SK-N-DZ (cell line): ENCODE measurements around the gene GADD45G.

Experiments
- DNase-seq: peaks from one replicate; pipeline ENCODE4 v3.0.0-alpha.2; 2015; ENCODE audit warnings: low spot score

Gene GADD45G

DNA sequence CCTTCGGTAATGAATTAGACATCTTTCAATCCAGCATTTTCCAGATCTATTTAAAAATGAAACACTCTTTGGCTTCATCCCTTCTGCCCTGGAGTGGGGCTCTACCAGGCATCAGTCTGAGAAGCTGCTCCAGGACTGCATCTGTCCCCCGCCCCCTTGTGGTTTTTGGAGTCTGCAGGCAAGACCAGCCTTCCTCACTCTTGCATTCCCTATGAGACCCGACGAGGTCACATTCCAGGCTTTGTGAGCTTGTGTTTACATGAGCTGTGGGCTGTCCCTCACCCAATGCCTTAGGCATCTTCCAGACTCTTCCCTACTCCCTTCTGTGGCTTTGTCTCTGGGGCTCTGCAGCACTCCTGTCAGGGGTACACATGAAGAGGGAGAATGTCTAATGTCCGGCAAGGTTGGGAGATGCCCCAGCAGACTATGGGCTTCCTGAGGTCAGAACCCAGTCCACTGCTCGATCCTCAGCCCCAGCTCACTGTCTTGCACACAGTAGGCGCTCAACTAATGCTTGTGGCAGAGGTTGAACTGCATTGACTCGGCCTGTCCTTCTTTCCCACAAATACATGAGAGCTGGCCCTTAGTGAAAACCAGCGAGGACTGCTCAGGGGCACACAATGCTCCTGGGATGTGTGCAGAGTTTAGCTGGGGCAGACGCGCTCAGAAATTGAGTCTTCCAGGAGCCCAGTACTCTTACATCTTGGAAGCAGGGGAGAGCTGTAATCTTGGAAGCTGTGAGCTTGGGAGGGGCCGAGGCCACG is 11.7 kb upstream of the GADD45G start:
- DNase-seq: no peak

DNA sequence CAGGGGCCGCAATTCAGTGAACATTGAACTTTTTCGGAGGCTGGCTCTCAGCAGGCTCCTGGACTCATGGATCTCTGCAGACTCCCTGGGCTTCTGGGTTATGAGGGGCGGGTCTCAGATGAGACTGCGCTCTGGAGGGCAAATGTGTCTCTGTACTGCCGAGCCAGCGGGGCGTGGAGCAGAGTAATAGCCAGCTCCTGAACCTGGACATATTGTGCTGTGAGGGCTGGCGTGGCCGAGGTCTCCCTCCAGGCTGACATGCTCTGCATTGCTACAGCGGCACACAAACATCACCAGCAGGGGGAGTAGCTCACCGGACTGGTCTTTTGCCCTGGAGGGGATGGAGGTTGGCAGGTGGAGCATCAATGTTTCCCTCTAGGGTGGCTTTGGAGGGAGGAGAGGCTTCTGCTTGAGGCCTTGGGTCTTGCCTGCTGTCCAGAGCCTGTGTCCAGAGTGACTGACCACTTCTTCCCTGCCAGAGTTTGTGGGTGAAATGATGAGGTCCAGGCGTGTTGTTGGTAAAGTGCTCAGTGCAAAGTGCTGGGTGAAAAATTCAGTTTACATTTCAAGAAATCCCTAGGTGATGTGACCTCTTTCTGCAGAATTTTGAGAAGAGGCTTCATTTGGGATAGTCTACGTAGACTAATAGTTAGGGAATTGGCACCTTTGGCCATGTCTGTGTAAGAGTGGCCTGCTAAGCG is 10.9 kb upstream of the GADD45G start:
- peak; percentile 50 for DNase-seq

DNA sequence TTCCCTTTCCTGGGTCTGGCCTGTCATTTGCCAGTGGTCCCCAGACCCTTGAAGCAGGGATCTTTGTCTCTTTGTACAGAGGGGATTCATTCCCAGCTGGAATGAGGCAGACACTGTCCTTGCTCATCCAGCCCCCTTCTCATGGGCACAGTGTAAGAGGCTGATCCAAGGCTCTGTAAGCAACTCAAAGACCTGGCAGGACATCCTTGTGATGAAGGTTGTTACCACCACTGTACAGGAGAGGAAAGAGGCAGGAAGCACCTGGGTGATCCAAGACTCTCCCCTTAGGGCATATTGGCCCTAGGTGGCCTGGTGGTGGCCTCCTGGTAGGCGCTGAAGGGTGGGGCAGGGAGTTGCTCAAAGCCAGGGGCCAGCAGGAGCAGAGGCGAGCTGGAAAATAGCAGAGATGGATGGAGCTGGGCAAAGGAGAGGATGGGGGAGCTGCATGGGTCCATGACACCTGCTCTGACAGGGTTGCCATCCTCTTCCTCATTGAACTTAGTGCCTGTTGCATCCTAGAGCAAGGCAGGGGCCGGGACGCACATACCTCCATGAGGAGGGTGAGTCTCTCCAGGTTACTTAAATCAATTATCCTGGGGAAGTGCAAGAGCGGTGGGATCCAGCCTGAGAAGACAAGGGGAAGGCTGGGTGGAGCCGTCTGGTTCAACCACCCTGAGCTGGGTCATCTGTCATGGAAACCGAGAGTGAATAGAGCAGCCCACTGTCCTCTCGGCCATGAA is 9.8 kb upstream of the GADD45G start:
- no peak for DNase-seq

DNA sequence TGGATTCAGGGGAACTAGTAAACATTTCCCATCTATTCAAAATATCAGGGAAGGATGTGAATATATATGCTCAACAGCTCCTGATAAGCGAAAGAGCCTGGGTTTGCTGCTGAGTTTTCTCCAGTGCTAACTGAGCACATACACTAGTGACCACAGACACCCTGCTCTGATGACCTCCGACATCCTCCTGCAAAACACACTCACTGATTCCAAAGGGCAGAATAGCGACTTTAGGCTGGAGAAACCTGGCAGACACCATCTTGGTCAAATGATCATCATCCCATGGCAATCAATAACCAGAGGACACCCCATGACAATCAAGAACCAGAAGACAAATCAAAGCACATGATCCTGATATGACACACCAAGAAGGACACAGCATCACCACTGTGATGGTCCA is 9.2 kb upstream of the GADD45G start:
- no peak for DNase-seq

DNA sequence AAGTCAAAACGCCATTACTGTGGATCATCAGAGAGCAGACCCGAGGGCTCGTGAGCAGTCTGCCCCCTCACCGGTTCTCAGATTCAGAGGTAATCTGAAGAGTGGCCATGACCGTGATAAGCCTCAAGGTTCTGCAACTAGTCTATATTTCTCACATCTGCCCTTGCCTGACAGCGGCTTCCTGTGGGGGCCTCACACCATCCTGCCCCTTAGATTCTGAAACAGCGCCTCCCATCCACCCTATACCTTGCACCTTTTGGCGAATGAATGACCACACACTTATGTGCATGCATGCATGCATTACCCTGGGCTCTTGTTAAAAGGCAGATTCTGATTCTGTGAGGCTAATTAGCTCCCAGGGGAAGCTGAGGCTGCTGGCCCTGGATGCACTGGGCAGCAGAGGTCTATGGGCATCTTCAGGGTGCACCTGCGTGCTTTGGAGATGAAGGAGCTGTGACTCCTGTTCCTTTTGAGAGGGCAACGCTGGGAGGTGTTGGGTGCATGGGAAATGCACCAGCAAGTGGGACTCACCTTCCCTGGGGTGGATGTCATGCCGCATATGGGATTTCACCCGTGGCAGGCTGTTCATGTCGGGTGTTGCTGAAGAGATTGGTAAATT is 7.8 kb upstream of the GADD45G start:
- no peak for DNase-seq

DNA sequence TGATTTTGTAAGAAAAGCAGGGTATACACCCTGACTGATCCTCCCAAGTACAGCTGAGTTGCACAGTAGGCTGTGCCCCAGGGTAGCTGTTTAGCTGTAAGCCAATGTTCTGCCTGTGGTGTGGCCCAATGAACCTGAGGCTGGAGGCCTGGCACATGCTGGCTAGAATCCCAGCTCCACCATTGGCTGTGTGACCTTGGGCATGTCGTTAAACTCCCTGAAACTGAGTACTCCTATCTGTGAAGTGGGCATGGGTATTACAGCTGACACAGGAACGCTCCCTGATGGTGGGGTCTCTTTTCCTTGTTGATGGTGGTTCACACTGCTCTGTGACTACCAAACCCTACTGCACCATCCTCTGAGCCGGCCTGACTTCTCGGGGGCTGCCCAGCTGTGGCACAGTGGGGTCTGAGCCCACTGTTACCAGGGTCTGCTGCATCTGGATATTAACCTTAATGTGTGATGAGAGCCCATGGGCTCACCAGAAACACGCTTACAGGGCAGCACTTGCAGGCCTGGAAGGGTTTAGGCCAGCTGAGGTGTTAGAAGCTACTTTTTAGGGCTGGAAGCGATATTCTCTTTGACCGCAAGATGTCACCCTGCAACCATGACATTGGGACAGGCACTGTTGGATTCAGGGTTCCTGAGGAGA is 7.0 kb upstream of the GADD45G start:
- peak; percentile 57 for DNase-seq

DNA sequence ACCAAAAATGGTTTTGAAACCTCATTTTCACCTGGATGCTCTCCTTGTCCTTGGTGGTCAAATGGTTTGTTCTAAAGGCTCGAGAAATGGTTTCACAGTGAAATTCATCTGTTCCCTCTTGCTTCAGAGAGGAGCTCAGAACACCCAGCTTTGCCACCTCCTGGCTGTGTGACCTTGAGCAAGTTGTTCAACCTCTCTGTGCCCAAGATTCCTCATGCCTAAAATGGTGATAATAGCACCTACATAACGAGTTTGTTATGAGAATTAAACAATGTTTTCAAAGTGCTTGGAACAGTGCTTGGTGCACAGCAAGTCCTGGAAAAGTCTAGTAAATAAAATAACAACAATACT is 6.5 kb upstream of the GADD45G start:
- DNase-seq: no peak

DNA sequence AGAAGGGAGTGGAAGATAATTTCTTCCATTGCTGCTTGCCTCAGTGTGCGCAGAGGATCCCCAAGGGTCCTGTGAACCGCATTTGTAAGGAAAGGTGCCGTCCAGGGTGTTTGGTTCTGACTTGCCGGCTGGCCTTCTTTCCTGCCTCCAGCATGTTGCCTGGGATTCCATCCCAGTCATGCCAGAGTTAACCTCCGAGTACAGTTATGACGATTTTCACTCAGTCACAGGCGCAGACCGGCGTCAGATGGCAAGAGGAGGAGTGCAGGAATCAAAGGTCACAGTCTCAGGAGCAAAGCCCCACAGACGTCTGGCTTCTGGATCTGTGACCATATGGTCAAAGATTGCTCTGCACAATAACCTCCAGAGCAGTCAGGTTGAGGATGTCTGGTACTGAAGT is 5.9 kb upstream of the GADD45G start:
- DNase-seq: no peak

DNA sequence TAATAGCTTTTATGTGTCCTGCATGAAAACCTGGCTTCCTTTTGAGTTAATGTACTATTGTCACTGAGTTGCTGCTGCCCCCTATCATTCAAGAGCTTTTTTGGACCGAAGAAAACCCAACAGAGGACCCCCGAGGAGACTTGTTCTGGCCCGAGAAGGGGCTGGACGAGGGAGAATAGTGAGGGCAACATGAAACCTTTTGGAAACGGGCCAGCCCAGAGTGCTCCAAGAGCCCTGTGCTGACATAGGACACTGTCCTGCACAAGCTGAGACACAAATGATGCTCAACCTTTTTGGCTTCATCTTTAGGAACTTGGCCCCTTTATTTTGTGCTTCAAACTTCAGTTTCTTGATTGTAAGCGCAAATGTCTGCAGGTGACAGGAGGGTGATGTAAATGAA is 4.0 kb upstream of the GADD45G start:
- no peak for DNase-seq

DNA sequence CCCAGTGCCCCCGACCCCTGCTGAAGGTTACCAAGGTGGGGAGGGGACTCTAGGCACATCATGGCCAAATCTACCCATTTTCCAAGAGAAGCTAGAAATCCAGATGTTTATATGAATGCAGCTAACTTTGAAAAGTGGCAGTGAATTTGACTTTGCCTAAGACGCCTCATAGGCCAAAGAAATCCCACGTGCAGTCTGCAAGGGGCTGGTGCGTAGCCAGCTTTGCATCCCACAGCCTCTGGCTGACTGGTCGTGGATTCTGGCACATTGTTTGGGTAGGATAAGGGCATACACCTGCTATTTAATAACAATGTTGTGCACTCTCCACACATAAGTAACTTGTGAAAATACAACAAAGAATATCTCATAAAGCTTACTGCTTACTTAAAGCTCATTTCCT is 3.5 kb upstream of the GADD45G start:
- no peak for DNase-seq

DNA sequence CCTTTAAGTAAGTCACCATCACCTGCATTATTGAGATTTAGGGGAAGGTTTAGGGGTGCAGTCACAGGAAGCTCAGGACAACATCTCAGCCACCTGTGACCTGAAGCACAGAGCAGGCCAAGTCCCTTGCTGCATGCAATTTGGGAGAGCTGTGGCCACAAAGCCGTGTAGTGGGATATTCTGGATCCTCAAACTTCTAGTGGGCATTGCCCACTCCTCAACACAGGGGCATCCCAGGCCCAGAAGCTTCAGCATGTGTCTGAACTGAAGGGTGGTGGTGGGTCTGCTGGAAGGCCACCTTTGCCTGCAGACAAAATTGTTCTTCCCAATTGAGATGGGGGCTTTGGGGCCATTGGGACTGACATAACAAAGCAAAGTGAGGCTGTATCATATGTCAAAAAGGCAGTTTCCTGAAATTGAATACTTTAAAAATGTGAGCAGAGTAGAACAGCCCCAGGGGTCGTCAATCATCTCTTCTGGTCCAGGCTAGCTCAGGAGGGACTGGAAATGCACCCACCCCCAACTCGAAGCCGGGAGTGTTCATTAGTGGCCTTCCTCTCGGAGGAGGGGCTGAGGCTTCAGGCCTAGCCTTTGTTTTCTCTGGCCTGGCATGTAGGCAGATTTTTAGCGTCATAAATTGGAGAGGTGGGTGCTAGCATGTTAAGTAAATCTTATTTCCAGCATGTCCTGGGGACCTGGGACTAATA is 2.8 kb upstream of the GADD45G start:
- DNase-seq: no peak

DNA sequence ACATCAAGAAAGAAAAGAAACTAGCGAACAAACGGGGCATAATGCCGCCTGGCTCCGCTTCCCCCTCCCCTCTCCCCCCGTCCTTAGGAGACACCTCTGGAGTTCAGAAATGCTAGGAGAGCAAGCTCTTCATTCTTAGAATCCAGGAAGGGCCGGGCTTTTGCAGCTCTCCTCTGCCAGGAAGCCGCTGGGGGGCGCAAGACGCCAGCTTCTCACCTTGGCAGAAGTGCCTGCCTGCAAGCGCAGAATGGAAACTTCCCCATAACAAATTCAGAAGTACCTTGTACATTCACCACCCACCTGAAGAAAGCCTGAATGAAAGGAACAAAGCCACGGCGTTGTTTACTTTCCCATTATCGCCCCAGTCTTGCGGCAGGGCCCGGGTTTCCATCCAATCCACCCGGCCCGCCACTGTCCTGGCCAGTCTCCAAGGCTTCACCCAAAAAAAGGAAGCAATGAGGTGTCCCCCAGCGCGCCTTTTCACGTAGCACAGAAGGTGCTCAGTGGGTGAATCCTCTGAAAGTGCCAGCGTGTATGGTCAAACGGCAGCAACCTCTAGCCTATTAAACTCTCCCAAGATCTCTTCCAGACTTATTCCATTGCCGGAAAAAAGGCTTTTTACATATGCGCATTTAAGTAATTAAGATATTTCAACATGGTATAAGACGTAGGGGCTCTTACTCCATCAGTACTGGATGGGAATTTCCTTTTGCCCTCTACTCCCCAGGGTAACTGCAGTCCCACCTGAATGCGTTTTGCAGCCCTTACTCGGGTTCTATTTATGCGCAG is 1.6 kb upstream of the GADD45G start:
- peak; percentile 82 for DNase-seq

DNA sequence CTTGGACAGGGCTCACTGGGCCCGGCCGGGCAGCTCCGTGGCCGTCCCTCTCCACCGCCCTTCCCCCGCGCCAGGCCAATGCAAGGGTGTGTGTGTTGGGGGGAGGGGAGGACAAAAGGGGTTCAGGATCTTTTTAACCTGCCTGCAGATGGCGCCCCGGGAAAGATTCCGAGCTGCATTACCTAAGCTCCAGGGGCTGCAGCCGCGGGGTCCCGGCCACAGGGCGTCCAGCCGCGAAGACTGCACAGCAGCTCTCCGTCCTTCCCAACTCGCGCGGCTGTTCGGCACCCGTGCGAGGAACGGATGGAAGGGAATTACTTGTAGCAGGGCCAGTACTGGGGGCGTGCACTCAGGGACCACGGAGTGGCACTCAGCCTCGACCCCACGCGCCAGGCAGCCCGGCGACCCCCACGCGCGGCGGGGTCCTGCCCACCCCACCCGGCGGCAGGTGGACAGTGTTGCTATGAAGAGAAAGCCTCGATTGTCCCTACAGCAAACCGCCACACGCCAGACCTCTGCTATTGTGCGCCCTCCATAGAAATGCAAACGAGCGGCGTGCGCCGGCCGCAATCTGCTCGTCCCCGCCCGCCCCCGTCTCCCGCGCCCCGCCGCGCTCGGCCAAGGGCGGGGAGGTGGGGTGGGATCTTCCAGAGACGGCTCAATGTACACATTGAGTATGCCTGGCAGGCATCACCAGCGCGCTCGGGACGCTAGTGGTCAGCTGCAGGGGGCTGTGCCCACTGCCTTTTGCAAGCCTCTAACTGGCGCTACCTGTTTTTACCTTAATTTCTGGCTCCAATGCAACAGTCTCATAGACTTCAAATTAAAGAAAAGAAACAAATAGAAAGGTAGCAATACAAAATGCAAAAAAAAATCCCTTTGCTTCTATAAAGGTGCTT is 796 bp upstream of the GADD45G start:
- DNase-seq: peak; percentile 84

DNA sequence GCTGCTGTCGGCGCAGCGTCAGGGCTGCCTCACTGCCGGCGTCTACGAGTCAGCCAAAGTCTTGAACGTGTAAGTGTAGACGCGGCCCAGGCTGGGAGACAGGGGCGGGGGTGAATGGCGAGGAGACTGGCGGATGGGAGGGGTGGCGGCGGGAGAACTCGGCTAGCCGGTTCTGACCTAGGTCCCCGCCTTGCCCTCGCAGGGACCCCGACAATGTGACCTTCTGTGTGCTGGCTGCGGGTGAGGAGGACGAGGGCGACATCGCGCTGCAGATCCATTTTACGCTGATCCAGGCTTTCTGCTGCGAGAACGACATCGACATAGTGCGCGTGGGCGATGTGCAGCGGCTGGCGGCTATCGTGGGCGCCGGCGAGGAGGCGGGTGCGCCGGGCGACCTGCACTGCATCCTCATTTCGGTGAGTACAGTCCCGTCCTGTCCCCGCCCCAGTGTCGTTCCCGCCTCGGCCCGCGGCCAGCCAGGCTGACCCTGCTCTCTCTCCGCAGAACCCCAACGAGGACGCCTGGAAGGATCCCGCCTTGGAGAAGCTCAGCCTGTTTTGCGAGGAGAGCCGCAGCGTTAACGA is 745 bp downstream of the GADD45G start:
- peak; percentile 42 for DNase-seq

DNA sequence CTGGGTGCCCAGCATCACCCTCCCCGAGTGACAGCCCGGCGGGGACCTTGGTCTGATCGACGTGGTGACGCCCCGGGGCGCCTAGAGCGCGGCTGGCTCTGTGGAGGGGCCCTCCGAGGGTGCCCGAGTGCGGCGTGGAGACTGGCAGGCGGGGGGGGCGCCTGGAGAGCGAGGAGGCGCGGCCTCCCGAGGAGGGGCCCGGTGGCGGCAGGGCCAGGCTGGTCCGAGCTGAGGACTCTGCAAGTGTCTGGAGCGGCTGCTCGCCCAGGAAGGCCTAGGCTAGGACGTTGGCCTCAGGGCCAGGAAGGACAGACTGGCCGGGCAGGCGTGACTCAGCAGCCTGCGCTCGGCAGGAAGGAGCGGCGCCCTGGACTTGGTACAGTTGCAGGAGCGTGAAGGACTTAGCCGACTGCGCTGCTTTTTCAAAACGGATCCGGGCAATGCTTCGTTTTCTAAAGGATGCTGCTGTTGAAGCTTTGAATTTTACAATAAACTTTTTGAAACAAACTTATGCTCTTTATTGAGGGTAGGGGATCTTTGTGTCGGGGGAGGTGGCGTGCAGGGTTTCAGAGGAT is 1.3 kb downstream of the GADD45G start:
- DNase-seq: peak; percentile 53

DNA sequence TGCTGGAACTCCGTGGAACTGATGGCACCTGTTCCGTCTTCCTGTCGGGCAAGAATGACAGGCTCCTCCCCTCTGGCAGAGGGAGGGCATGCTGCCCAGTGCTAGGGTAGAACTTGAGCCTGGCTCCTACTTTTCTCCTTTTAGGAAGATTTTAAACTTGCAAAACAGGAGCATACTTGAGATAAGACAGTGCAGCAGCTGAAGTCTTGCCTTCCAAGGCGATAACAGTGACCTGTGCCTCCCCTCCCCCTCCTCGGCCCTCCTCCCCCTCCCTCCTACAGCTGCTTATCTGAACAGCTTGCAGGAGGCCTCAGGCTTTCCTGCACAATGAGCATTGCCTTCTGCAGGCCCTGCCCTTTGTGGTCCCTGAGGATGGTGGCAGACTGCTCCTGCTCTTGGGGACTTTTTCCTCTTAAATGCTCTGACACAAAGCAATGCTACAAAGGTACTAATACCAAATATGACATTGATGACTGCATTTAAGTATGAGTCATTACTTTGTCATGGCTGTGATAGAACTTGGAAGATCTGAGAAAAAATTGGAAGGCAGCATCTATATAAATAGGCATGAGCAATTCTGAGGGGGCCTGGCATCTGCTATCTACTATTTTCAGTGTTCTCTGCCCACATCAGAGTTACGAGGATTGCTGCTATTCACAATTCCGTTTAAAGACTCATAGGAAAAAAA is 2.0 kb downstream of the GADD45G start:
- peak; percentile 63 for DNase-seq

DNA sequence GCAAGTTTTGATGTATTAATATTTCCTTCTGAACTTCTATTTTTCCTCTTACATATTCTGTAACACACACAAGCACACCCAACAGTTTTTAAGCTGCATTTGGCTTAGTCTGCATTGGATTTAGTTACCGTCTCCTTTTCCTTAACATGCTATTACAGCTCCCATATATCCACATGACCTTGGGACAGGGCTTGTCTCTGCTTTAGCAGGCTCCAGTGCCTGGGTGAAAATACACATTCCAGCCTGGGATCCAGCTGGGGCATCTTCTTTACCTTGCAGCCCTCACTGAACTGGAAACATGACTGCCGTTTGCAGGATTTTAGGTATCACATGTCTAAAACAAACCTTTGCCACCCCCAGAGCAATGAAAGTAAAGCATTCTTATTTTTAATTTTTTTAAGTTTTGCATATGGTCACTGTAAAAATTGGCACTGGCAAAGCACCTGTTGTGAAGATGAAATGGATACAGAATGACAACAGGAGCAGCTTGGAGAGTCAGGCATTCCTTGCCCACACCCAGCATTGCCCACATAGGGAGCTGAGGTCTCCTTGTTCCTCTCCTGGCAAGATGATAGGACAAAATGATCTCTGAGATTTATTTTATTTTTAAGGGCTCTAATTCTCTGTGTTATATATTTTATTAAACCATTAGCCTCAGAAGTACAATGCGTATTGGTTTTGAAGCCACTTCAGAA is 4.0 kb downstream of the GADD45G start:
- DNase-seq: no peak
